HCT116 (cell line): ENCODE results near the gene MERTK. TPM values are rescaled to one million over a fixed set of nuclear protein-coding genes. Genes with fewer than 3 reads are reported as not detected.

ENCODE experiments used
- ATAC-seq: fragments of 200-7000 bp; cut with Tn5 transposase; 2 replicates; pipeline ENCODE4 v1.9.1; 2020; ENCODE audit warnings: mild to moderate bottlenecking, moderate library complexity
- BruUV-seq: library from RNA; stranded (reverse); fragments of 400-500 nt; replicated peaks from 2 replicates; lab custom pipeline; 2021; lab: Mats Ljungman, UMichigan
- CTCF ChIA-PET: fragments of 300-600 bp; sonication (Branson Sonifier 250); formaldehyde crosslinking; loops from one replicate; lab custom pipeline; 2021; ENCODE audit warnings: antibody characterized with exemption; lab: Charles Lee
- POLR2A ChIA-PET: fragments of 300-600, 350-600 bp; sonication (Branson Sonifier 250); formaldehyde crosslinking; loops from one replicate; lab custom pipeline; 2021; ENCODE audit warnings: antibody characterized with exemption; lab: Charles Lee
- RAD21 ChIA-PET, 2 experiments: fragments of 300-600 bp; sonication (Branson Sonifier 250); formaldehyde crosslinking; loops; one replicate each; lab custom pipeline; 2023; ENCODE audit warnings: low total read pairs in 2 of 2; ENCODE audit not compliant: uncharacterized antibody in 2 of 2, unreplicated experiment in 2 of 2, low non-redundant PET in 1 of 2; lab: Charles Lee
- DNase-seq: peaks from one replicate; pipeline ENCODE4 v3.0.0-alpha.2; 2010; ENCODE audit warnings: low read depth, low spot score
- H2AFZ ChIP-seq: fragments of 200-600 bp; shearing (Covaris generic), sonication (generic); 2 replicates; pipeline ENCODE4 v1.6.1; 2017; ENCODE audit warnings: low read depth, mixed run types, mixed read lengths, antibody characterized with exemption, low read length; ENCODE audit not compliant: poor library complexity, severe bottlenecking
- H3K27ac ChIP-seq: 2 replicates; pipeline ENCODE4 v1.5.1; 2012; ENCODE audit warnings: low read depth, low read length
- H3K27me3 ChIP-seq: fragments of 200-600 bp; sonication (generic); 2 replicates; pipeline ENCODE4 v1.6.1; 2016; ENCODE audit warnings: mixed run types, low read length, mixed read lengths; ENCODE audit not compliant: insufficient read depth
- H3K36me3 ChIP-seq, 2 experiments: fragments of 200-500 bp in 1 of 2; fragments of 200-600 bp in 1 of 2; sonication (Bioruptor generic) in 1 of 2; sonication (generic) in 1 of 2; 2 replicates each; pipeline versions ENCODE4 v1.5.1 to v1.6.1; 2014 to 2016; ENCODE audit warnings: low read length in 2 of 2, inconsistent platforms in 1 of 2, mixed read lengths in 1 of 2, mixed run types in 1 of 2; ENCODE audit not compliant: insufficient read depth in 2 of 2, control insufficient read depth in 1 of 2
- H3K4me1 ChIP-seq, 2 experiments: fragments of 200-600 bp in 1 of 2; sonication (generic) in 1 of 2; 2 replicates each; pipeline versions ENCODE4 v1.5.1 to v1.6.1; 2012 to 2017; ENCODE audit warnings: low read length in 2 of 2, inconsistent platforms in 1 of 2, mild to moderate bottlenecking in 1 of 2, mixed read lengths in 1 of 2, mixed run types in 1 of 2, moderate library complexity in 1 of 2; ENCODE audit not compliant: insufficient read depth in 2 of 2, control insufficient read depth in 1 of 2
- H3K4me2 ChIP-seq: fragments of 200-600 bp; sonication (generic); 2 replicates; pipeline ENCODE4 v1.6.1; 2017; ENCODE audit warnings: mixed run types, low read length, mixed read lengths
- H3K4me3 ChIP-seq, 2 experiments: fragments of 200-600 bp in 1 of 2; sonication (generic) in 1 of 2; replicated peaks in 1 of 2; 2 replicates each; pipeline ENCODE4 v1.5.1; 2011 to 2016; ENCODE audit warnings: low read length in 2 of 2, control low read depth in 1 of 2, low read depth in 1 of 2, mild to moderate bottlenecking in 1 of 2, mixed read lengths in 1 of 2, mixed run types in 1 of 2
- H3K79me2 ChIP-seq: fragments of 200-600 bp; sonication (generic); 2 replicates; pipeline ENCODE4 v1.6.1; 2017; ENCODE audit warnings: mild to moderate bottlenecking, mixed run types, low read length, moderate library complexity, mixed read lengths; ENCODE audit not compliant: insufficient read depth
- H3K9ac ChIP-seq: fragments of 200-600 bp; sonication (generic); 2 replicates; pipeline ENCODE4 v1.6.1; 2016; ENCODE audit warnings: low read length, mixed read lengths
- H3K9me2 ChIP-seq: fragments of 200-600 bp; sonication (generic), shearing (Covaris generic); 2 replicates; pipeline ENCODE4 v1.6.1; 2017; ENCODE audit warnings: mixed run types, mild to moderate bottlenecking, moderate library complexity; ENCODE audit not compliant: insufficient read depth
- H3K9me3 ChIP-seq, 2 experiments: fragments of 200-500 bp in 1 of 2; fragments of 200-600 bp in 1 of 2; sonication (Bioruptor generic) in 1 of 2; sonication (generic) in 1 of 2; 2 replicates each; pipeline ENCODE4 v1.6.1; 2014 to 2017; ENCODE audit warnings: low read length in 2 of 2, mixed read lengths in 2 of 2, inconsistent platforms in 1 of 2, low read depth in 1 of 2, mild to moderate bottlenecking in 1 of 2, mixed run types in 1 of 2, moderate library complexity in 1 of 2; ENCODE audit not compliant: control insufficient read depth in 1 of 2, insufficient read depth in 1 of 2
- H4K20me1 ChIP-seq: fragments of 200-600 bp; sonication (generic), shearing (Covaris generic); 2 replicates; pipeline ENCODE4 v1.6.1; 2017; ENCODE audit warnings: mixed run types, mild to moderate bottlenecking, moderate library complexity; ENCODE audit not compliant: insufficient read depth
- CBX3 ChIP-seq: IDR thresholded peaks from 2 replicates; pipeline ENCODE4 v1.6.1; 2012; ENCODE audit warnings: low read depth
- CEBPB ChIP-seq: IDR thresholded peaks from 2 replicates; pipeline ENCODE4 v1.6.1; 2012; ENCODE audit warnings: low read depth
- ELF1 ChIP-seq: IDR thresholded peaks from 2 replicates; pipeline ENCODE4 v1.6.1; 2012; ENCODE audit warnings: low read depth, borderline replicate concordance
- EZH2 ChIP-seq: fragments of 200-600 bp; sonication (generic); IDR thresholded peaks from 2 replicates; pipeline ENCODE4 v1.6.1; 2017; ENCODE audit warnings: antibody characterized with exemption, mixed run types
- EZH2phosphoT487 ChIP-seq: fragments of 200-600 bp; IDR thresholded peaks from 2 replicates; pipeline ENCODE4 v1.6.1; 2018; ENCODE audit warnings: antibody characterized with exemption, borderline replicate concordance
- FOSL1 ChIP-seq: IDR thresholded peaks from 2 replicates; pipeline ENCODE4 v1.6.1; 2012; ENCODE audit warnings: low read depth
- POLR2A ChIP-seq: IDR thresholded peaks from 2 replicates; pipeline ENCODE4 v1.7.0; 2011; ENCODE audit warnings: borderline replicate concordance; ENCODE audit not compliant: insufficient read depth, insufficient read length; ENCODE audit errors: extremely low read depth
- POLR2AphosphoS5 ChIP-seq: IDR thresholded peaks from 2 replicates; pipeline ENCODE4 v1.6.1; 2011; ENCODE audit warnings: mild to moderate bottlenecking, low read depth, low read length, moderate library complexity
- RAD21 ChIP-seq: IDR thresholded peaks from 2 replicates; pipeline ENCODE4 v1.6.1; 2012; ENCODE audit warnings: low read depth, mild to moderate bottlenecking
- SIN3A ChIP-seq: IDR thresholded peaks from 2 replicates; pipeline ENCODE4 v1.6.1; 2012; ENCODE audit warnings: low read depth
- SP1 ChIP-seq: IDR thresholded peaks from 2 replicates; pipeline ENCODE4 v1.6.1; 2012; ENCODE audit warnings: low read depth
- SRF ChIP-seq: IDR thresholded peaks from 2 replicates; pipeline ENCODE4 v1.6.1; 2012; ENCODE audit warnings: low read depth
- YY1 ChIP-seq: IDR thresholded peaks from 2 replicates; pipeline ENCODE4 v1.6.1; 2011; ENCODE audit warnings: low read length, low read depth, moderate library complexity, mild to moderate bottlenecking; ENCODE audit not compliant: insufficient replicate concordance; ENCODE audit errors: extremely low read depth
- ZFX ChIP-seq: fragments of 450-650 bp; IDR thresholded peaks from 2 replicates; pipeline ENCODE4 v1.6.1; 2017
- ZNF274 ChIP-seq: fragments of 200-500 bp; sonication (Bioruptor generic); IDR thresholded peaks from 2 replicates; pipeline ENCODE4 v1.6.1; 2014; ENCODE audit warnings: mild to moderate bottlenecking, low read depth, low read length, inconsistent platforms
- intact Hi-C: fragments of 100-400 bp; cut with micrococcal nuclease; formaldehyde crosslinking; loops from 2 replicates; pipeline ENCODE4 v1.10.0; 2022
- total RNA-seq: library from RNA; stranded (reverse); gene quantifications from one replicate; pipeline ENCODE4 v1.2.1, GENCODE V29; 2021; ENCODE audit not compliant: unreplicated experiment
- TF ChIP-seq, protein P1 (sequence below): IDR thresholded peaks from 2 replicates; pipeline ENCODE4 v1.6.1; 2012
- TF ChIP-seq, protein P2 (sequence below): IDR thresholded peaks from 2 replicates; pipeline ENCODE4 v1.6.1; 2012
- TF ChIP-seq, protein P3 (sequence below): IDR thresholded peaks from 2 replicates; pipeline ENCODE4 v1.6.1; 2011; ENCODE audit warnings: mild to moderate bottlenecking, low read length, moderate library complexity; ENCODE audit not compliant: insufficient replicate concordance; ENCODE audit errors: extremely low read depth

Gene MERTK
- total RNA-seq, 1 experiment from 2014 or later: 5.7 TPM

DNA sequence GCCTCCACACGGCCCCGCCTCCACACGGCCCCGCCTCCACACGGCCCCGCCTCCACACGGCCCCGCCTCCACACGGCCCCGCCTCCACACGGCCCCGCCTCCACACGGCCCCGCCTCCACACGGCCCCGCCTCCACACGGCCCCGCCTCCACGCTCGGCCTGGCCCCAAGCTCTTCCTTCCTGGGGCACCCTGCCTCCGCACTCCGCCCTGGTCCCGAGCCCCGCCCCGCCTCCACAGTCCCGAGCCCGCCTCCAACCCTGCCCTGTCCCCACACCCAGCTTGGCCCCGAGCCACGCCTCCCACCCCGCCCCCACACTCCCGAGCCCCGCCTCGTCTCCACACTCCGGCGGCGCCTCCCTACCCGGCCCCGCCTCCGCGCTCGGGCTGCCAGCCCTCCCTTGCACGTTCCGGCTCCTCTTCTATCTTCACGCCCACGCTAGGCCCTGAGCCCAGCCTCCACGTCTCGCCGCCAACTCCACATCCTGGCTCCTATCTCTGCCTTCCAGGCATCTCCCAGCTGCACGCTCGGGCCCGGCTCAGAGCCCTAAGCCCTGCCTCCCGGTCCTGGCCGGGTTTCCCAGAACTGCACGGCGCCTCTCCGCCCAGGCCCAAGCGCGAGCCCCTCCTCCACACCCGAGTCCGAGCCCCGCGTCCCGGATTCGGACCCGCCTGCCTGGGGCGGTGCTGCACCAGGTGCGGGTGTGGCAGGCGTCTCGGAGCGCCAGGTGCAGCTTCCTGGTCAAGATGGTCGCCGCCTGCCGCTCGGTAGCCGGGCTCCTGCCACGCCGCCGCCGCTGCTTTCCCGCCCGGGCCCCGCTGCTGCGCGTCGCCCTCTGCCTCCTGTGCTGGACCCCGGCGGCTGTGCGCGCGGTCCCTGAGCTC, 156.7 kb downstream of the MERTK start, which contains the start of gene TMEM87B (continued):
- no peak for TF ChIP-seq CBX3
- TF ChIP-seq POLR2AphosphoS5: peak; percentile 46
- TF ChIP-seq SRF: no peak; the same call in 1 of the 2 replicates
- peak; percentile 63 for TF ChIP-seq SIN3A
- TF ChIP-seq ZFX: peak; percentile 77
- no peak for TF ChIP-seq EZH2phosphoT487
- TF ChIP-seq, all 23 proteins: peak for 7

DNA sequence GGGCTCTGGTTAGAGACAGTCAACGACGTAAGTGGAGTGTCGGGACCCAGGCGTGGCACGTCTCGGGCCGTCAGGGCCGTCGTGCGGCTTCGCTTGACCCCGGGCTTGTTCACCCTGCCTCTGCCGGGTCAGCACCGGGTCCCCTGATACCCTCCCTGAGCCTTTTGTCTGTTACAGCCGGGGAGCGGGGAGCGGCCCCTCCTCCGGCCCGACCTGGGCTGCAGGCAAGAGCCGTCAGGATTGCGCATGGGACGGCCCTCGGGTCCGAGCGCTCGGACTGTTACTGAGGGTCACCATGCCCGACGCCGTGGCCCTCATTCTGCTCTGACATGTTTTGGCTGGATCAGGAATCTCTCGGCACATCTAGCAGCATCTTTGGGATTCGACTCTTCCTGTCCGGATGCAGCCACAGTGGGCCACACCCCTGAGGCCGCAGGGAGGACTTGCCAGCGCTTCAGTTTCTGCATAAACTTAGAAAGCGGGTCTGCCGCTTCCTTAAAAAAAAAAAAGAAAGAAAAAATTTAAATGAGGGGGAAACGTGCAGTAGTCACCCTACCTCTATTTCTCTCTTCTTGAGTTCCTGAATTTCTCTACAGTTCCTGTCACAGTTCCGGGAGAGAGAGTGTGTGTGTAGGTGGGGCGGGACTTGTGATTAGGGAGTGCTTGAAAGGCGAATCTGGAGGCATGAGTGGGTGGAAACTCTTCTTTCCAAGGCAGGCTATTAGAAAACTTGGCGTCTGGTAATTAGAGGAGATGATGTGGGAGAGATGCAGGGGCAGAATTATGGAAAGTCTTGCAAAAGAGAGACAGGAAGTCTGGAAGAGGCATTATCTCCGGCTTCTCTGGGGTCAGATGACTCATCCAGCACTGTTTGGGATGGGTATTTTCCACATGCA, 157.6 kb downstream of the MERTK start:
- Histone ChIP-seq H3K4me1 (peaks cover 16 to 21% of the 10 kb centered on the region in 2 experiments), H3K4me2 (peak overlapping the region; percentile 96), H4K20me1 (no peaks in the 10 kb centered on the region), H3K27me3 (no peaks in the 10 kb centered on the region), H3K9me3 (no peaks in the 10 kb centered on the region), H3K36me3 (no peaks in the 10 kb centered on the region), H3K9ac (peak overlapping the region; percentile 90), H3K9me2 (no peaks in the 10 kb centered on the region), H3K4me3 (peak overlapping the region; percentile 62 to 89), H3K79me2 (peaks cover 18% of the 10 kb centered on the region), H3K27ac (peak overlapping the region; percentile 95), H2AFZ (no peak overlapping the region)
- ATAC-seq (peak; percentile 1; the same call in 1 of the 2 replicates), DNase-seq (no peak)
- POLR2A ChIA-PET: interaction anchor here (1.2 to 1.4 kb wide), 2 partner anchors 8 to 378 kb away, joined by 4 to 7 read pairs; no protein-coding TSS in a partner anchor
- RAD21 ChIA-PET: no interaction called here
- intact Hi-C loops: loop anchor here (2.0 to 5.0 kb wide), 2 partner anchors 486 to 527 kb away; partner anchors contain the start of gene POLR1B
- no TSS peak for BruUV-seq
- CTCF ChIA-PET: no interaction called here
- no peak for TF ChIP-seq RAD21
- peak; percentile 57 for TF ChIP-seq FOSL1
- TF ChIP-seq CEBPB: no peak; the same call in 1 of the 2 replicates
- TF ChIP-seq POLR2AphosphoS5: 0 out of 2 replicates have a peak, but pooled peaks have one; percentile 34
- TF ChIP-seq POLR2A: no peak
- TF ChIP-seq, protein P1, sequence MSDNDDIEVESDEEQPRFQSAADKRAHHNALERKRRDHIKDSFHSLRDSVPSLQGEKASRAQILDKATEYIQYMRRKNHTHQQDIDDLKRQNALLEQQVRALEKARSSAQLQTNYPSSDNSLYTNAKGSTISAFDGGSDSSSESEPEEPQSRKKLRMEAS: peak; percentile 53; the same call in 1 of the 2 replicates
- TF ChIP-seq, protein P2, sequence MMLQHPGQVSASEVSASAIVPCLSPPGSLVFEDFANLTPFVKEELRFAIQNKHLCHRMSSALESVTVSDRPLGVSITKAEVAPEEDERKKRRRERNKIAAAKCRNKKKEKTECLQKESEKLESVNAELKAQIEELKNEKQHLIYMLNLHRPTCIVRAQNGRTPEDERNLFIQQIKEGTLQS: no peak
- TF ChIP-seq SP1: no peak
- TF ChIP-seq ZNF274: no peak
- TF ChIP-seq SRF: peak; percentile 9; the same call in 1 of the 2 replicates
- peak; percentile 65 for TF ChIP-seq ELF1
- peak; percentile 65 for TF ChIP-seq SIN3A
- no peak; the same call in none of the 2 replicates for TF ChIP-seq ZFX
- TF ChIP-seq YY1: no peak
- peak; percentile 39; the same call in 1 of the 2 replicates for TF ChIP-seq CBX3
- TF ChIP-seq, protein P3, sequence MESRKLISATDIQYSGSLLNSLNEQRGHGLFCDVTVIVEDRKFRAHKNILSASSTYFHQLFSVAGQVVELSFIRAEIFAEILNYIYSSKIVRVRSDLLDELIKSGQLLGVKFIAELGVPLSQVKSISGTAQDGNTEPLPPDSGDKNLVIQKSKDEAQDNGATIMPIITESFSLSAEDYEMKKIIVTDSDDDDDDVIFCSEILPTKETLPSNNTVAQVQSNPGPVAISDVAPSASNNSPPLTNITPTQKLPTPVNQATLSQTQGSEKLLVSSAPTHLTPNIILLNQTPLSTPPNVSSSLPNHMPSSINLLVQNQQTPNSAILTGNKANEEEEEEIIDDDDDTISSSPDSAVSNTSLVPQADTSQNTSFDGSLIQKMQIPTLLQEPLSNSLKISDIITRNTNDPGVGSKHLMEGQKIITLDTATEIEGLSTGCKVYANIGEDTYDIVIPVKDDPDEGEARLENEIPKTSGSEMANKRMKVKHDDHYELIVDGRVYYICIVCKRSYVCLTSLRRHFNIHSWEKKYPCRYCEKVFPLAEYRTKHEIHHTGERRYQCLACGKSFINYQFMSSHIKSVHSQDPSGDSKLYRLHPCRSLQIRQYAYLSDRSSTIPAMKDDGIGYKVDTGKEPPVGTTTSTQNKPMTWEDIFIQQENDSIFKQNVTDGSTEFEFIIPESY: no peak
- no peak for TF ChIP-seq EZH2phosphoT487
- no peak for TF ChIP-seq EZH2
